Measurements from ENCODE around the gene USP37.

Gene USP37

GRCh38 chr2:218578272-218578877, 10.2 kb upstream of the USP37 start (continued):
- TF ChIP-seq POU6F1 (CRISPR knock-in tag; IDR thresholded peaks at IDR 0.05; ENCODE audit: borderline replicate concordance, low read depth) = no peak

- TF ChIP-seq ISL1 (CRISPR knock-in tag; IDR thresholded peaks at IDR 0.05) = no peak
- TF ChIP-seq PPARA (CRISPR knock-in tag; IDR thresholded peaks at IDR 0.05; ENCODE audit: borderline replicate concordance) = no peak
- no peak for TF ChIP-seq GLIS3 (CRISPR knock-in tag; IDR thresholded peaks at IDR 0.05)
- no peak for TF ChIP-seq OSR1 (CRISPR knock-in tag; IDR thresholded peaks at IDR 0.05)
- no peak for ATAC-seq
Measured at GRCh38 chr2:218577482-218578220, 9.5 kb upstream of the USP37 start.

- no peak for ATAC-seq
Measured at GRCh38 chr2:218576854-218577253, 8.7 kb upstream of the USP37 start.

GRCh38 chr2:218570850-218571249, 2.7 kb upstream of the USP37 start:
- ATAC-seq = no peak
- TF ChIP-seq PPARA (CRISPR knock-in tag; IDR thresholded peaks at IDR 0.05; ENCODE audit: borderline replicate concordance) (no peak), ZFP30 (CRISPR knock-in tag; IDR thresholded peaks at IDR 0.05) (no peak), CSRNP3 (CRISPR knock-in tag; IDR thresholded peaks at IDR 0.05) (no peak), BACH2 (CRISPR knock-in tag; IDR thresholded peaks at IDR 0.05; ENCODE audit: borderline replicate concordance) (no peak), ZNF565 (CRISPR knock-in tag; conservative IDR thresholded peaks at IDR 0.05; ENCODE audit: low read depth) (no peak), TCF4 (CRISPR knock-in tag; IDR thresholded peaks at IDR 0.05; ENCODE audit: borderline replicate concordance) (no peak), CSDC2 (CRISPR knock-in tag; IDR thresholded peaks at IDR 0.05) (no peak), GLIS3 (CRISPR knock-in tag; IDR thresholded peaks at IDR 0.05) (no peak), ZNF8 (CRISPR knock-in tag; IDR thresholded peaks at IDR 0.05) (no peak), ZC3H10 (CRISPR knock-in tag; IDR thresholded peaks at IDR 0.05) (no peak), PATZ1 (CRISPR knock-in tag; IDR thresholded peaks at IDR 0.05; ENCODE audit: borderline replicate concordance) (no peak), TOX (CRISPR knock-in tag; IDR thresholded peaks at IDR 0.05; ENCODE audit: borderline replicate concordance) (no peak), OSR1 (CRISPR knock-in tag; IDR thresholded peaks at IDR 0.05) (no peak), ZNF70 (CRISPR knock-in tag; IDR thresholded peaks at IDR 0.05) (no peak), ZFP3 (CRISPR knock-in tag; IDR thresholded peaks at IDR 0.05) (no peak)

More at GRCh38 chr2:218576854-218577253, 8.7 kb upstream of the USP37 start:
- TF ChIP-seq ZFP3 (CRISPR knock-in tag; IDR thresholded peaks at IDR 0.05) = no peak
- no peak for TF ChIP-seq TCF4 (CRISPR knock-in tag; IDR thresholded peaks at IDR 0.05; ENCODE audit: borderline replicate concordance)
- no peak for TF ChIP-seq ZNF565 (CRISPR knock-in tag; conservative IDR thresholded peaks at IDR 0.05; ENCODE audit: low read depth)
- no peak for TF ChIP-seq ZC3H10 (CRISPR knock-in tag; IDR thresholded peaks at IDR 0.05)
- TF ChIP-seq PATZ1 (CRISPR knock-in tag; IDR thresholded peaks at IDR 0.05; ENCODE audit: borderline replicate concordance) = no peak
- no peak for TF ChIP-seq ISL1 (CRISPR knock-in tag; IDR thresholded peaks at IDR 0.05)
- TF ChIP-seq OSR1 (CRISPR knock-in tag; IDR thresholded peaks at IDR 0.05) = no peak
- no peak for TF ChIP-seq SNAI2 (CRISPR knock-in tag; IDR thresholded peaks at IDR 0.05)
- no peak for TF ChIP-seq ZFP30 (CRISPR knock-in tag; IDR thresholded peaks at IDR 0.05)
- TF ChIP-seq ZNF70 (CRISPR knock-in tag; IDR thresholded peaks at IDR 0.05) = no peak
- no peak for TF ChIP-seq CSRNP3 (CRISPR knock-in tag; IDR thresholded peaks at IDR 0.05)
- no peak for TF ChIP-seq PPARA (CRISPR knock-in tag; IDR thresholded peaks at IDR 0.05; ENCODE audit: borderline replicate concordance)
- no peak for TF ChIP-seq ZNF8 (CRISPR knock-in tag; IDR thresholded peaks at IDR 0.05)
- TF ChIP-seq RARB (CRISPR knock-in tag; IDR thresholded peaks at IDR 0.05) = no peak
- no peak for TF ChIP-seq TOX (CRISPR knock-in tag; IDR thresholded peaks at IDR 0.05; ENCODE audit: borderline replicate concordance)
- no peak for TF ChIP-seq BACH2 (CRISPR knock-in tag; IDR thresholded peaks at IDR 0.05; ENCODE audit: borderline replicate concordance)
- no peak for TF ChIP-seq CSDC2 (CRISPR knock-in tag; IDR thresholded peaks at IDR 0.05)

All from SK-N-SH treated with all-trans-retinoic acid at 6 μM for 48 hours (cell line).